NCI-H1048 (cell line): Measurements from ENCODE around the gene RADIL.

Experiments used
- DNase-seq: peaks from one replicate; lab custom pipeline; 2025; lab: John Stamatoyannopoulos, UW

Gene RADIL

GRCh38 chr7:4882169-4883032, 1.1 kb downstream of the RADIL start:
- no peak for DNase-seq

- no peak for DNase-seq
Observed at GRCh38 chr7:4880218-4880617, 3.3 kb downstream of the RADIL start.

- no peak for DNase-seq
Observed at GRCh38 chr7:4879396-4880081, 4.0 kb downstream of the RADIL start.

DNA sequence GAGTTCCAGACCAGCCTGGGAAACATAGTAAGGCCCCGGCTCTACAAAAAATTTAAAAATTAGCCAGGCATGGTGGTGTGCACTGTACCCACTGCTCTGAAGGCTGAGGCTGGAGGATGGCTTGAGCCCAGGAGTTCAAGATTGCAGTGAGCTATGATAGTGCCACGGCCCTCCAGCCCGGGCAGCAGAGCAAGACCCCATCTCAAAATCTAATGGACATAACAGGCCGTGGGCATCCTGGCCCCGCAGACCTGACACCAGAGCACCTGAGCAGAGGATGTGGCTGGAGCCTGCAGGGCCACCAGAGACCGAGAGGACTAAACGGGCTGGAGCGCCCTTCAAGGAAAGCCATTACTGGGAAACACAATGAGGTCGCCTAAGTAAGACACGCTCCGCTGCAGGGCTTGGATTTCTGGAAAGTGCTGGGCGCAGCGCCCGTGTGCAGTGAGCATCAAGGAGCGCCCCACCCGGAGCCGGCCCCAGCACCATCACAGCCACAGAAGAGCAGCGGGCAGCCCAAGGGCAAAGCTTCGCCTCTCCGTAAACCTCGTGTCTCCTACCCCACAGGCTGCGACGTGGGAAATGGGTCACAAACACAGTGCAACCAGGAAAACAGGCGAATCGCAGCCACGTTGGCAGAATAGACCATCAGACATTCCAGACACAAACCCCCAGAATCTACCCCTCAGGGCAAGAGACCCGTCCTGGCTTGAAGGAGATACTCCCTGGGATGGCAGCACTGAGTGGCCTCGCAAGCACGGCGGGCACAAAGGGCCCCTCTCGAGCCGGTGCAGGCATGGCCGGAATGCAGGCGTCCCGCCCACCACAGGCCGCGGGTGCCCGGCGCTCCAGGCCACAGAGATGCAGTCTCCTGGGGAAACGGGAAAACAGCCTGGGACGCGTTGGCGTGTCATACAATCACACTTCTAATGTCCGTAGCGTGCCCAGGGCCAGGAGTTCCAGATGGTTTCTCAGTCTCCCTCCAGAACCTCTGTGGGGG, 4.9 kb downstream of the RADIL start:
- no peak for DNase-seq

DNA sequence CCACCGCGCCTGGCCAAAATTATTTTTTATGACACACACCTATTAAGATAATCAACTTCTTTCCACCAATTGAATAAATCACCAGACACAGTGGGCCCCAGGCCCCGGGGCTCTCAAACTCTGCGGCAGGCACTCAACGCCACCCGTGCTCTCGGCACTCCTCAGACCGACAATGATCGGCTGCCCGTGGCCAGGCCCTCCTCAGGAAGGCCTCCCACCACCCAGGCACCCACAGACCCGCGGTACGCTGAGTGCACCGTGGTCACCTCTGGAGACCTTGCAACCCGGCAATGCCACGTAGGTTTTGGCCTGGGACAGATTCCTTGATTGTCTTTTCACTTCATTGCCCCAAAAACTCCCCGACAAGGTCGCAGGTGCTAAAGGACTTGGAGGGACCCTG, 6.9 kb downstream of the RADIL start:
- DNase-seq, result no peak

GRCh38 chr7:4875391-4875790, 8.1 kb downstream of the RADIL start:
- no peak for DNase-seq

DNA sequence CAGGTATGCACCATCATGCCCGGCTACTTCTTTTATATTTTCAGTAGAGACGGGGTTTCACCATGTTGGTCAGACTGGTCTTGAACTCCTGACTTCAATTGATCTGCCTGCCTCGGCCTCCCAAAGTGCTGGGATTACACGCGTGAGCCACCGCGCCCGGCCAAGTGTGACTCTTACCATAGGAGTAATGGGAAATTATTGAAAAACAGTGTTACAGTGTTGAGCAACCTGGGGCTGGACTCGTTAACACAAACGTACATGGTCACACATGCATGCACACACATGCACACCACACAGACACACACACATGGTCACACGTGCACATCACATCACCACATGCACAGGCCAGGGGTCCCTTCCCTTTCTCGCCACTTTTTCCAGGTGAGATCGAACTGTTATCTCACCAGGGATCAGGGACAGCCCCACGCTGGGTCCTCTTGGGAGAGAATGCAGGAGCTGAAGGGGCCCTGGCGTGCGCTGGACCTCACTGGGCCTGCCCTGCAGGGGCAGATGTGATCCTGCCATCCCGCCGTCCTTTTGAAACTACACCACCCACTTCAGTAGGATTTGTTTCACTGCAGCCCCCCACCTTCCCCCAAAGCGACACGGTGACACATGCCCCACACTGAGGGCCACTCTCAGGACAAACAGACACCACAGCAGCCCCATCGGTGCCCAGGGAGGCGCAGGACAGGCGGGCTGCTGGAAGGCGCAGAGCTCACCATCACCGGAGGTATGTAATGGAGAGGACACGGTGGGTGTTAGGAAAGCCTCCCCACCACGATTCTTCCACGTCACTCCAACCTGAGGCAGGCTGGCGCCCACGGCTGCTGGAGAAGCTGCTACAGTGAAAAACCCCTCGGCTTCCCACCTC, 10.2 kb downstream of the RADIL start:
- DNase-seq, result no peak

- DNase-seq, result no peak
Observed at GRCh38 chr7:4871930-4872675, 11.4 kb downstream of the RADIL start.

DNA sequence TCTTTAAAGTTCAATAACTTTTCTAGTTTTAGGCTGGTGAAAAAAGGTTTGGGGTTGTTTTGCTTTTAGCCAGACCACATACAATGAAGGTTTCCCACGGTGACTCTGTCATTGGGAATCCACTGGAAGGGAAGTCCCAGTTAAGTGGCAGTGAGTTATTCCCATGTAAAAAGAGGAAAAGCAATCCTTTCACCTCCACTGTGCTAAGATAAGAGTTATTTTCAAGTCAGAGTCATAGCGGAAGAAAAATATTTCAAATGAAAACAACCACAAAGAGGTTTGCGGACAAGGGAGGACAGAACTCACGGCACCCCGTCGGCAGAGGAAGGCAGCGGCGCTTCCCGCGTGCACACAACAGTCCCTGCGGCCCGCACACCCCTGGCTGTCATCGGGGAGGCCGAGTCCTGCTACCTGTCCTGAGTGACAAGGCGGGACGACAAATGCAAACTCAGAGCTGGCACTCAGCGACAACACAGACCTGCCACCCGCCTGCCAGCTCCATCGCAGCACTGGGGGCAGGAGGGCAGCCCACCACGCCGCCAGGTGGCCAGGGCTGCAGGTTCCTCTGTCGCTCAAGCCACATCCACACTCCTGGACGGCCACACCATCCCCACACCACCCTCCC, 12.3 kb downstream of the RADIL start:
- no peak for DNase-seq

GRCh38 chr7:4868493-4868892, 15.0 kb downstream of the RADIL start:
- no peak for DNase-seq

DNA sequence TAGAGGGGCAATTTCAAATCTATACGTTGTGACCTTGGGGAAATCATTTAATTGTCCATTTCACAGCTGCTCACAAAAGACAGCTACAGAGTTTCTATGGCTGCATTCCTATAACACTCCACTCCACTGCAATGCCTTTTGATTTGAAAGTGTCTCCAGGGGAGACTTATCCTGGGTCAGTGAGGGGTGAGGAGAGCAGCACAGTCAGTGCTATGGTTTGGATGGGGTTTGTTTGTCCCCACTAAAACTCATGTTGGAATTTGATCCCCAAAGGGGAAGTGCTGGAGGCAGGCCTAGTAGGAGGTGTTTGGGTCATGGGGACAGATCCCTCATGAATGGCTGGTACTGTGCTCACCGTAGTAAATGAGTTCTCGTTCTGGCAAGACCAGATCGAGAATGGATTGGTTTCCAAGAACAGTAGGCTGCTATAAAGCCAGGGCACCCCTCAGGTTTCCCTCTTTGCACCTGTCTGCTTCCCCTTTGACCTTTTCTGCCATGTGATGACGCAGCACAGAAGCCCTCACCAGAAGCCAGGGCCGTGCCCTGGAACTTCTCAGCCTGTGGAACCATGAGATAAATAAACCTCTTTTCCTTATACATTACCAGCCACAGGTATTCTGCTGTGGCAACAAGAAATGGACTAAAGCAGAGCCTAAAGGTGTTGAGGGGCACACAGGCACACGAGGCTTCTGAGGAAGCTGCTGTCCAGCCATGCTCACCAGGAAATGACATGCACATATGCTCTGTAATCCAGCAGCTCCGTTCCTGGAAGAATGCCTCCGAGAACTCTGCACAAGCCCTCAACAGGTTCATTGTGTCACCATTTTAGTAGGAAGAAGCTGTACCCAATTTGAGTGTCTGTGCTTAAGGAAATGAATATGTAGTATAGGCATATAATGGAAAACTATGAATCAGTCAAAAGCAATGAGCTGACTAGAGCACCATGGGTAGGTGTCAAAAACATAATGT, 16.7 kb downstream of the RADIL start:
- DNase-seq, result no peak

GRCh38 chr7:4862156-4862555, 21.4 kb downstream of the RADIL start:
- DNase-seq, result no peak

DNA sequence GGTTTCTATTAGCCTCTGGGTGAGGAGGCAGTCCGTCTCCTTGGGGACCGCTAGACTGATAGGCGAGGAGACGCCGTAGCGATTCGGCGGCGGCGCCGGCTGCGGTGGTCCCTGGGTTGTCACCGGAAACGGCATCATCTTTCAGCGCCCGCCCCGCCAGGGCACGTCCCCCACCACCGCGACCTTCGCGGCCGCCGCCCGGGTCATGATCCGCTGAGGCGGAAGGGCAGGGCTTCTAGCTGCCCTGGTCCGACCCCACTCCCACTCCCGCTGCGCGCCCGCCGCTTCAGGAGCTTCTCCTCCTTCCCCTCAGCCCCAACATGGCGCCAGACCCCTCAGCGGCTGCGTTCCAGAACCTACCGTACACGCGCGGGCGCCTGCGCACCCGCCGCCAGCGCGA, 21.8 kb downstream of the RADIL start, which contains the start of gene PAPOLB:
PAPOLB (minus strand) TSS at position 358 of the 400 bp plus-strand sequence; CDS start at position 138, 220 bp downstream.
- DNase-seq, result no peak

GRCh38 chr7:4861227-4861626, 22.3 kb downstream of the RADIL start:
- no peak for DNase-seq

GRCh38 chr7:4857189-4857588, 26.3 kb downstream of the RADIL start:
- DNase-seq, result no peak

- no peak for DNase-seq
Observed at GRCh38 chr7:4856336-4857057, 27.0 kb downstream of the RADIL start.

- DNase-seq, result no peak
Observed at GRCh38 chr7:4854916-4855315, 28.6 kb downstream of the RADIL start.
